ENCODE data around the gene C6orf163. TPM values are rescaled to one million over a fixed set of nuclear protein-coding genes. Genes with fewer than 3 reads are reported as not detected.

Gene C6orf163
- total RNA-seq, 4 donors from 2014 or later, result 0.81 to 5.0 (median 1.6) TPM; not detected in 1

GRCh38 chr6:87382861-87383260 lies 38.2 kb downstream of the C6orf163 start:
- TF ChIP-seq, protein P1, sequence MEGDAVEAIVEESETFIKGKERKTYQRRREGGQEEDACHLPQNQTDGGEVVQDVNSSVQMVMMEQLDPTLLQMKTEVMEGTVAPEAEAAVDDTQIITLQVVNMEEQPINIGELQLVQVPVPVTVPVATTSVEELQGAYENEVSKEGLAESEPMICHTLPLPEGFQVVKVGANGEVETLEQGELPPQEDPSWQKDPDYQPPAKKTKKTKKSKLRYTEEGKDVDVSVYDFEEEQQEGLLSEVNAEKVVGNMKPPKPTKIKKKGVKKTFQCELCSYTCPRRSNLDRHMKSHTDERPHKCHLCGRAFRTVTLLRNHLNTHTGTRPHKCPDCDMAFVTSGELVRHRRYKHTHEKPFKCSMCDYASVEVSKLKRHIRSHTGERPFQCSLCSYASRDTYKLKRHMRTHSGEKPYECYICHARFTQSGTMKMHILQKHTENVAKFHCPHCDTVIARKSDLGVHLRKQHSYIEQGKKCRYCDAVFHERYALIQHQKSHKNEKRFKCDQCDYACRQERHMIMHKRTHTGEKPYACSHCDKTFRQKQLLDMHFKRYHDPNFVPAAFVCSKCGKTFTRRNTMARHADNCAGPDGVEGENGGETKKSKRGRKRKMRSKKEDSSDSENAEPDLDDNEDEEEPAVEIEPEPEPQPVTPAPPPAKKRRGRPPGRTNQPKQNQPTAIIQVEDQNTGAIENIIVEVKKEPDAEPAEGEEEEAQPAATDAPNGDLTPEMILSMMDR (IDR thresholded peaks at IDR 0.05), result no peak
- no peak for TF ChIP-seq POLR2AphosphoS5 (IDR thresholded peaks at IDR 0.05)
- no peak for TF ChIP-seq EP300 (IDR thresholded peaks at IDR 0.05)
- no peak for TF ChIP-seq POLR2A (IDR thresholded peaks at IDR 0.05)
- H3K4me3 ChIP-seq, result no peak overlapping the region
- 62 to 86% methylated on average over 4 to 5 of the region's 5 CpGs for WGBS, 2 donors (ENCODE audit: low coverage in 1 of 2)

DNA sequence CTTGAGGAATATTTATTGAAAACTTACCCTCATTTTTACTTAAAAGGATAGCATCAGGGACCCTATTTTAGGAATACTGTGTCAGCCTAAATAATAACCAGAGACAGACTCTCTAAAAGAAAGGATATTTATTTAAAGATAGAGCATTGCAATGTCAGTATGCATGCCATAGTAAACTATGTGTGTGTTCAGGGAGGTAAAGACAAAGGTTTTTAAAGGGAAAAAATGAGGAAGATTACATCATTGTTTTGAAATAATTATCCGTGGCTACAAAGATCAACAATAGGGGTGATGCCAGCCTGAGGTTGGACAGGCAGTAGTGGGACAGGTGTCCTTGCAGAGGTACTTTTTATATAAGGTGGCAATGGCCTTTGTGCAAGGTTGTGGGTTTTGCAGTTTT lies 39.4 kb downstream of the C6orf163 start:
- H3K4me3 ChIP-seq, result no peak overlapping the region
- WGBS, 2 donors (ENCODE audit: low coverage in 1 of 2), result 40 to 63% methylated on average over 1 of the region's 1 CpG
- no peaks in the 10 kb centered on the region for H3K36me3 ChIP-seq
- no peak for ATAC-seq
- no peaks in the 10 kb centered on the region for H3K9me3 ChIP-seq
- no peaks in the 10 kb centered on the region for H3K4me1 ChIP-seq
- H3K27ac ChIP-seq, result no peak overlapping the region
- no peaks in the 10 kb centered on the region for H3K27me3 ChIP-seq
- TF ChIP-seq, protein P1 (IDR thresholded peaks at IDR 0.05), result no peak
- no peak for TF ChIP-seq POLR2AphosphoS5 (IDR thresholded peaks at IDR 0.05)

More at GRCh38 chr6:87382861-87383260, 38.2 kb downstream of the C6orf163 start:
- no peaks in the 10 kb centered on the region for H3K36me3 ChIP-seq
- H3K27me3 ChIP-seq, result no peaks in the 10 kb centered on the region
- H3K27ac ChIP-seq, result no peak overlapping the region
- H3K4me1 ChIP-seq, result no peaks in the 10 kb centered on the region
- no peak for ATAC-seq
- no peaks in the 10 kb centered on the region for H3K9me3 ChIP-seq

GRCh38 chr6:87384449-87384848 lies 39.8 kb downstream of the C6orf163 start:
- Histone ChIP-seq H3K9me3 (no peaks in the 10 kb centered on the region), H3K36me3 (no peaks in the 10 kb centered on the region), H3K27me3 (no peaks in the 10 kb centered on the region), H3K27ac (no peak overlapping the region), H3K4me3 (no peak overlapping the region), H3K4me1 (no peaks in the 10 kb centered on the region)
- no peak for TF ChIP-seq POLR2A (IDR thresholded peaks at IDR 0.05)
- TF ChIP-seq POLR2AphosphoS5 (IDR thresholded peaks at IDR 0.05), result no peak
- TF ChIP-seq, protein P1 (IDR thresholded peaks at IDR 0.05), result no peak
- no peak for TF ChIP-seq EP300 (IDR thresholded peaks at IDR 0.05)
- WGBS, 2 donors (ENCODE audit: low coverage in 1 of 2), result 79 to 96% methylated on average over 2 to 3 of the region's 3 CpGs
- ATAC-seq, result no peak

DNA sequence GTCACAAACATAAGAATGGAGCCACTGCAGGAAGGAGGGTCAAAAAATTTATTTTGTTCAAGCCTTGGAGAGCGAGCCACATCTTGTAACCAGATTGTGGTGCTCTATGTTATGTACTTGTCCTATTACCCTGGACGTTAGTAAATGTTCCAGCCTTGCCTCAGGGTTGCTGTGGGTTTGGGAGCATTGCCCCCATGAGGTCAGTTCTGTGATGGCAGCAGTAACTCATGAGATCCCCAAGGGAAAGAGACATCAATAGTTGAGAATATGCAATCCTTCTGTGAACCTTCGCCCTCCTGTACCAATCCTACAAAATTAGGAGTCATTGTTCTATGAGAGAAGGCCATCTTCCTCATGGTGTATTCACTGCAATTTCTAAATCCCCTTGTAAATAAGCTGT lies 46.7 kb downstream of the C6orf163 start:
- WGBS, 2 donors (ENCODE audit: low coverage in 1 of 2), result 60 to 67% methylated on average over 3 of the region's 3 CpGs
- H3K36me3 ChIP-seq, result no peaks in the 10 kb centered on the region
- no peak for ATAC-seq
- no peaks in the 10 kb centered on the region for H3K27me3 ChIP-seq
- no peaks in the 10 kb centered on the region for H3K9me3 ChIP-seq
- H3K27ac ChIP-seq, result no peak overlapping the region
- H3K4me1 ChIP-seq, result no peaks in the 10 kb centered on the region
- TF ChIP-seq POLR2A (IDR thresholded peaks at IDR 0.05) (no peak), POLR2AphosphoS5 (IDR thresholded peaks at IDR 0.05) (no peak), EP300 (IDR thresholded peaks at IDR 0.05) (no peak)
- TF ChIP-seq, protein P1 (IDR thresholded peaks at IDR 0.05), result no peak
- no peak overlapping the region for H3K4me3 ChIP-seq

- Histone ChIP-seq H3K36me3 (no peaks in the 10 kb centered on the region), H3K9me3 (no peaks in the 10 kb centered on the region), H3K4me1 (no peaks in the 10 kb centered on the region), H3K4me3 (no peak overlapping the region), H3K27me3 (no peaks in the 10 kb centered on the region), H3K27ac (no peak overlapping the region)
- TF ChIP-seq POLR2A (IDR thresholded peaks at IDR 0.05), result no peak
- TF ChIP-seq EP300 (IDR thresholded peaks at IDR 0.05), result no peak
- TF ChIP-seq, protein P1 (IDR thresholded peaks at IDR 0.05), result peak; percentile 45 to 79 (median 74)
- no peak for TF ChIP-seq POLR2AphosphoS5 (IDR thresholded peaks at IDR 0.05)
- WGBS, 2 donors (ENCODE audit: low coverage in 1 of 2), result 0 to 5% methylated on average over 2 of the region's 2 CpGs
- ATAC-seq, result no peak
Observed at GRCh38 chr6:87393026-87393622, 48.5 kb downstream of the C6orf163 start.

All from gastroesophageal sphincter (tissue), 4 donors.